ENCODE measurements around the gene STEAP4.

DNA sequence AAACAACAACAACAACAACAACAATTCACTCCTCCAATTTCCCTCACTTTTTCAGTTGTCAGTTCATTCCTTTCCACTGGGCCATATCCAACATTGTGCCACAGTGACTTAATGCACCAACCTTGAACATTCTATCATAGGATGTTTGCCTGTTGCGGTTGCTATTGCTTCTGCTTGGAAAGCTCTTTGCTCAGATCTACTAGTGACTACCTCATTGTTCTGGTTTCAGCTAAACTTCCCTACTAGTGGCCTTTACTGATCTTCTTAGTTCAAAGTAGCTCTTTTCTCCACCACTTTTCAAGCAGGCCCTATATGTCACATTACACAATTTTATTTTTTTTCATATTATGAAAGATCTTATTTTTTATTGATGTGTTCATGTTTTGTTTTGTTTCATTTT is 9.8 kb upstream of the STEAP4 start:
- TF ChIP-seq CTCF (IDR thresholded peaks at IDR 0.05; ENCODE audit: low read depth, low read length, missing input control) (no peak), GABPA (IDR thresholded peaks at IDR 0.05 in 1 of 2, conservative IDR thresholded peaks at IDR 0.05 in 1 of 2) (no peak), YY1 (IDR thresholded peaks at IDR 0.05) (no peak), FOXA1 (IDR thresholded peaks at IDR 0.05) (no peak), ATF3 (IDR thresholded peaks at IDR 0.05) (no peak), SP1 (IDR thresholded peaks at IDR 0.05) (no peak)
- TF ChIP-seq, protein P1, sequence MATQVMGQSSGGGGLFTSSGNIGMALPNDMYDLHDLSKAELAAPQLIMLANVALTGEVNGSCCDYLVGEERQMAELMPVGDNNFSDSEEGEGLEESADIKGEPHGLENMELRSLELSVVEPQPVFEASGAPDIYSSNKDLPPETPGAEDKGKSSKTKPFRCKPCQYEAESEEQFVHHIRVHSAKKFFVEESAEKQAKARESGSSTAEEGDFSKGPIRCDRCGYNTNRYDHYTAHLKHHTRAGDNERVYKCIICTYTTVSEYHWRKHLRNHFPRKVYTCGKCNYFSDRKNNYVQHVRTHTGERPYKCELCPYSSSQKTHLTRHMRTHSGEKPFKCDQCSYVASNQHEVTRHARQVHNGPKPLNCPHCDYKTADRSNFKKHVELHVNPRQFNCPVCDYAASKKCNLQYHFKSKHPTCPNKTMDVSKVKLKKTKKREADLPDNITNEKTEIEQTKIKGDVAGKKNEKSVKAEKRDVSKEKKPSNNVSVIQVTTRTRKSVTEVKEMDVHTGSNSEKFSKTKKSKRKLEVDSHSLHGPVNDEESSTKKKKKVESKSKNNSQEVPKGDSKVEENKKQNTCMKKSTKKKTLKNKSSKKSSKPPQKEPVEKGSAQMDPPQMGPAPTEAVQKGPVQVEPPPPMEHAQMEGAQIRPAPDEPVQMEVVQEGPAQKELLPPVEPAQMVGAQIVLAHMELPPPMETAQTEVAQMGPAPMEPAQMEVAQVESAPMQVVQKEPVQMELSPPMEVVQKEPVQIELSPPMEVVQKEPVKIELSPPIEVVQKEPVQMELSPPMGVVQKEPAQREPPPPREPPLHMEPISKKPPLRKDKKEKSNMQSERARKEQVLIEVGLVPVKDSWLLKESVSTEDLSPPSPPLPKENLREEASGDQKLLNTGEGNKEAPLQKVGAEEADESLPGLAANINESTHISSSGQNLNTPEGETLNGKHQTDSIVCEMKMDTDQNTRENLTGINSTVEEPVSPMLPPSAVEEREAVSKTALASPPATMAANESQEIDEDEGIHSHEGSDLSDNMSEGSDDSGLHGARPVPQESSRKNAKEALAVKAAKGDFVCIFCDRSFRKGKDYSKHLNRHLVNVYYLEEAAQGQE (IDR thresholded peaks at IDR 0.05), result no peak

All from liver (tissue), 3 donors.